Parathyroid adenoma (tissue), 2 donors: ENCODE measurements around the gene CAMK1D.

Experiments
- H2AFZ ChIP-seq: fragments of 300-600 bp; sonication (generic); one replicate; pipeline ENCODE4 v1.7.0; 2017; ENCODE audit warnings: antibody characterized with exemption, mild to moderate bottlenecking
- H3K27ac ChIP-seq: fragments of 300-600 bp; sonication (generic); one replicate; pipeline ENCODE4 v1.7.0; 2017
- H3K27me3 ChIP-seq: fragments of 300-600 bp; sonication (generic); one replicate; pipeline ENCODE4 v1.7.0; 2017; ENCODE audit warnings: low read length; ENCODE audit not compliant: control insufficient read depth, insufficient read depth
- H3K36me3 ChIP-seq: fragments of 300-600 bp; sonication (generic); one replicate; pipeline ENCODE4 v1.7.0; 2017; ENCODE audit warnings: low read length; ENCODE audit not compliant: control insufficient read depth, insufficient read depth
- H3K4me1 ChIP-seq: fragments of 300-600 bp; sonication (generic); one replicate; pipeline ENCODE4 v1.7.0; 2017; ENCODE audit warnings: control low read depth
- H3K4me2 ChIP-seq: fragments of 300-600 bp; sonication (generic); one replicate; pipeline ENCODE4 v1.7.0; 2017; ENCODE audit warnings: low read length
- H3K4me3 ChIP-seq: fragments of 300-600 bp; sonication (generic); one replicate; pipeline ENCODE4 v1.7.0; 2017; ENCODE audit warnings: low read depth, low read length
- H3K79me2 ChIP-seq: fragments of 300-600 bp; sonication (generic); one replicate; pipeline ENCODE4 v1.7.0; 2017; ENCODE audit warnings: control low read depth
- H3K9ac ChIP-seq: fragments of 300-600 bp; sonication (generic); one replicate; pipeline ENCODE4 v1.7.0; 2017; ENCODE audit warnings: mild to moderate bottlenecking
- H3K9me3 ChIP-seq: fragments of 300-600 bp; sonication (generic); one replicate; pipeline ENCODE4 v1.7.0; 2017; ENCODE audit warnings: low read length; ENCODE audit not compliant: control insufficient read depth
- TF ChIP-seq, protein P1 (sequence below): fragments of 300-600 bp; sonication (generic); IDR thresholded peaks from one replicate; pipeline ENCODE4 v1.7.0; 2017; ENCODE audit warnings: antibody characterized with exemption, mild to moderate bottlenecking
- donor health status: primary hyperparathyroidism.

CAMK1D gene

DNA sequence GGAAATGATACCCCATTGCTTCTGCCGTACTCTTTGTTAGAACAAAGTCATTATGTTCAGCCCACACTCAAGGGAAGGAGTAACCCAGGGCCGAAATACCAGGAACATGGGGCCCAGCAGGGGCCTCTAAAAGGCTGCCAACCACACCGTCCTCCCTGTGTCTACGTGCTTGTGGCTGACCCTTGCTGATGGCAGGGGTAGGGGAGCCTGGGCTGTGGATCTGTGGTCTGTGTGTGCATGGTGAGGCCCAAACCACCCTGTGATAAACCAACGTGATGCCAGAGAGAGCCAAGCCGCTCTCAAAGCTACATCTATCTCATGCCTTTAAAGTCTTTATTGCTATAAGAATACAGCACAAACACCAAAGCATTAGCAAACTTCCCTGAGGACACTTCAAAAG lies 493.0 kb downstream of the CAMK1D start:
- H2AFZ ChIP-seq, result no peak overlapping the region
- TF ChIP-seq, protein P1, sequence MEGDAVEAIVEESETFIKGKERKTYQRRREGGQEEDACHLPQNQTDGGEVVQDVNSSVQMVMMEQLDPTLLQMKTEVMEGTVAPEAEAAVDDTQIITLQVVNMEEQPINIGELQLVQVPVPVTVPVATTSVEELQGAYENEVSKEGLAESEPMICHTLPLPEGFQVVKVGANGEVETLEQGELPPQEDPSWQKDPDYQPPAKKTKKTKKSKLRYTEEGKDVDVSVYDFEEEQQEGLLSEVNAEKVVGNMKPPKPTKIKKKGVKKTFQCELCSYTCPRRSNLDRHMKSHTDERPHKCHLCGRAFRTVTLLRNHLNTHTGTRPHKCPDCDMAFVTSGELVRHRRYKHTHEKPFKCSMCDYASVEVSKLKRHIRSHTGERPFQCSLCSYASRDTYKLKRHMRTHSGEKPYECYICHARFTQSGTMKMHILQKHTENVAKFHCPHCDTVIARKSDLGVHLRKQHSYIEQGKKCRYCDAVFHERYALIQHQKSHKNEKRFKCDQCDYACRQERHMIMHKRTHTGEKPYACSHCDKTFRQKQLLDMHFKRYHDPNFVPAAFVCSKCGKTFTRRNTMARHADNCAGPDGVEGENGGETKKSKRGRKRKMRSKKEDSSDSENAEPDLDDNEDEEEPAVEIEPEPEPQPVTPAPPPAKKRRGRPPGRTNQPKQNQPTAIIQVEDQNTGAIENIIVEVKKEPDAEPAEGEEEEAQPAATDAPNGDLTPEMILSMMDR, result no peak
- no peaks in the 10 kb centered on the region for H3K27me3 ChIP-seq
- H3K36me3 ChIP-seq, result no peaks in the 10 kb centered on the region
- H3K27ac ChIP-seq, result no peak overlapping the region
- H3K79me2 ChIP-seq, result no peaks in the 10 kb centered on the region
- no peaks in the 10 kb centered on the region for H3K4me1 ChIP-seq
- H3K4me3 ChIP-seq, result no peak overlapping the region
- no peaks in the 10 kb centered on the region for H3K9me3 ChIP-seq
- no peak overlapping the region for H3K9ac ChIP-seq
- H3K4me2 ChIP-seq, result no peak overlapping the region

DNA sequence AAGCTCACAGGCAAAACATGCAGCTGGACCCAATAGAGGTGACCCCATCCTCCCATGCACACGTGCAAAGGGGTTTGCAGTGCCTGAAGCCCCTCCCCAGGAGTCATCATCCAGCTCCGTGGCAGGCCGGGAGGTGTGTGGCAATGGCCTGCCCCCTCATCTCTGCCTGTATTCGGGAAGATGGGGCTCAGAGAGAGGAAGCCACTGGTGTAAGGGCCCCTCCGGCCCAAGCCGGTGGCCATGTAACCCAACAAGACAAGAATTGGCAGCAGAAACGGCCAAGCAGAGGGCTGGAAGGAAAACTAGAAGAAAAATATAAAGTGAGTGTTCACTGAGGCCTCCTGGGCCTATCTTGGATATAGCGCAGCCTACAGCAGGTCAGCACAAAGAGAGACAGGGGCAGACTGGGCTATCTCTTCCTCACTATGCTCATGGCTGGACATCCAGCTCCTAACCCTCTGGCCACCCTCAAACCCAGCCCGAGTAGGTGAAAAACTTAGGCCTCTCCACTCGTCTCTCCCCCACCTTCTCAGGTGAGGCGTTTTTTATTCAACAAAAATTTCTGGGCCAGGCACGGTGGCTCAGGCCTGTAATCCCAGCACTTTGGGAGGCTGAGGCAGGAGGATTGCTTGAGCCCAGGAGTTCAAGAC lies 494.1 kb downstream of the CAMK1D start:
- Histone ChIP-seq H3K79me2 (no peaks in the 10 kb centered on the region), H3K36me3 (no peaks in the 10 kb centered on the region), H3K9ac (no peak overlapping the region), H3K4me1 (no peaks in the 10 kb centered on the region), H3K9me3 (no peaks in the 10 kb centered on the region), H3K4me2 (no peak overlapping the region), H3K27ac (no peak overlapping the region), H3K27me3 (no peaks in the 10 kb centered on the region), H3K4me3 (no peak overlapping the region), H2AFZ (no peak overlapping the region)
- TF ChIP-seq, protein P1, result no peak

DNA sequence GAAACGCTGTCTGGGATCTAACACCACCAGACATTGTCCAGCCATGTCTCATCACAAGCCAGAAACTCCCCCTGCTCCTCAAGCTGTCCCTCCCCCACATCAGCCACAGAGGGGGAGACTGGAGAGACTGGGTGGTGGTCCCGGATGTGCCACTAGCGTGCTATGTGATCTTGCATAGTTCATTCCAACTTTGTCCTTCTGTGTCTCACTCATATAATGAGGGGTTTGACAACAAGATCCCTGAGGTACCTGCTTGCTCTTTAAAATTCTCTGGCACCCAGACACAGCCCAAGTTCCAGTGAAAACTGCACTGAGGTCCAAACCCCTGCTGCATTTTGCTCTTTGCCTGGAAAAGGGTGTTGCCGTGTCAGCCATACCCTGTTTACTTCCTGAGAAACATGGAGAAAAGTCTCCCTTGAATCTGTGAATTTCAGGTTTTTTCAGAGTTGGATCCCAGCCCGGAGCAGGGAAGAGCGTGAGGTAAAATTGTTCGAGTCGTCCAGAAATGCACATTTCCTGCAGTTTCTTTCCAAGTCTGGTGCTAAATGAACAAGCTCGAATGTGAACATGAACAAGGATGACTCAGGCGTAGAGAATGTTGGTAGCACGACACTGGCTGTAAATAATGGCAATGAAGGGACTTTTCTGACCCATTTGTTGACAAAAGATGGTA lies 495.6 kb downstream of the CAMK1D start:
- H3K27ac ChIP-seq, result no peak overlapping the region

DNA sequence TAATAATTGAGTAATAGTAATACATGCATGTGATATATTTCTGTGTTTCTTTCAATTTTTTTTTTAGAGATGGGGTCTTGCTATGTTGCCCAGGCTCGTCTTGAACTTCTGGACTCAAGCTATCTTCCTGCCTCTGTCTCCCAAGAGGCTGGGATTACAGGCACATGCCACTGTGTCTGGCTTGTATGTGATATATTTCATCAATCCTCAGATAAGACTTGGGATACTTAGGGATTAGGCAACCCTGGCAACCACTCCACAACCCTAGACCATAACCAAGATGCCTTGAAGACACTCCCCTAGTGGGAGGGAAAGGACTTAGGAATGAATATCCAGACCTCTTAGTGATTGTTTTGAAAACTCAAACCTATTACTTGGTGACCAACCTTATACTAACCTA lies 497.4 kb downstream of the CAMK1D start:
- Histone ChIP-seq H3K9me3 (no peaks in the 10 kb centered on the region), H3K27me3 (no peaks in the 10 kb centered on the region), H3K79me2 (no peaks in the 10 kb centered on the region), H3K4me1 (no peaks in the 10 kb centered on the region), H2AFZ (no peak overlapping the region), H3K9ac (no peak overlapping the region), H3K4me3 (no peak overlapping the region), H3K27ac (no peak overlapping the region), H3K4me2 (no peak overlapping the region), H3K36me3 (no peaks in the 10 kb centered on the region)
- TF ChIP-seq, protein P1, result no peak

More for the DNA sequence above, 495.6 kb downstream of the CAMK1D start:
- no peaks in the 10 kb centered on the region for H3K79me2 ChIP-seq
- H3K9me3 ChIP-seq, result no peaks in the 10 kb centered on the region
- no peak overlapping the region for H2AFZ ChIP-seq
- TF ChIP-seq, protein P1, result no peak
- H3K9ac ChIP-seq, result no peak overlapping the region
- no peak overlapping the region for H3K4me3 ChIP-seq
- no peak overlapping the region for H3K4me2 ChIP-seq
- H3K36me3 ChIP-seq, result no peaks in the 10 kb centered on the region
- no peaks in the 10 kb centered on the region for H3K4me1 ChIP-seq
- H3K27me3 ChIP-seq, result no peaks in the 10 kb centered on the region
